ENCODE data around the gene SLC34A2.

DNA sequence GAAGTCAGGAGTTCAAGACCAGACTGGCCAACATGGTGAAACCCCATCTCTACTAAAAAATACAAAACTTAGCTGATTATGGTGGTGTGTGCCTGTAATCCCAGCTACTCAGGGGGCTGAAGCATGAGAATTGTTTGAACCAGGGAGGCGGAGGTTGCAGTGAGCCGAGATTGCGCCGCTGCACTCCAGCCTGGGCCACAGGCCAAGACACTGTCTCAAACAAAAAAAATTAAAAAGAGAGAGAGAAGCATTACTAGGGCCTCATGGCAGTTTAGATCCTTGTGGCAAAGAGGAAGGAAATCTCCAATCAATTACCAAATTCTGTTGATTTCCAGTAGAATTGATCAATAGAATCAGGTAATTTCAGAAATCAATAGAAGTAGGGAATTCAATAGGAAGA, 16.8 kb upstream of the SLC34A2 start:
- TF ChIP-seq, protein P1, sequence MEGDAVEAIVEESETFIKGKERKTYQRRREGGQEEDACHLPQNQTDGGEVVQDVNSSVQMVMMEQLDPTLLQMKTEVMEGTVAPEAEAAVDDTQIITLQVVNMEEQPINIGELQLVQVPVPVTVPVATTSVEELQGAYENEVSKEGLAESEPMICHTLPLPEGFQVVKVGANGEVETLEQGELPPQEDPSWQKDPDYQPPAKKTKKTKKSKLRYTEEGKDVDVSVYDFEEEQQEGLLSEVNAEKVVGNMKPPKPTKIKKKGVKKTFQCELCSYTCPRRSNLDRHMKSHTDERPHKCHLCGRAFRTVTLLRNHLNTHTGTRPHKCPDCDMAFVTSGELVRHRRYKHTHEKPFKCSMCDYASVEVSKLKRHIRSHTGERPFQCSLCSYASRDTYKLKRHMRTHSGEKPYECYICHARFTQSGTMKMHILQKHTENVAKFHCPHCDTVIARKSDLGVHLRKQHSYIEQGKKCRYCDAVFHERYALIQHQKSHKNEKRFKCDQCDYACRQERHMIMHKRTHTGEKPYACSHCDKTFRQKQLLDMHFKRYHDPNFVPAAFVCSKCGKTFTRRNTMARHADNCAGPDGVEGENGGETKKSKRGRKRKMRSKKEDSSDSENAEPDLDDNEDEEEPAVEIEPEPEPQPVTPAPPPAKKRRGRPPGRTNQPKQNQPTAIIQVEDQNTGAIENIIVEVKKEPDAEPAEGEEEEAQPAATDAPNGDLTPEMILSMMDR (IDR thresholded peaks at IDR 0.05; ENCODE audit: low read depth, low read length), result no peak
- no peak for TF ChIP-seq EZH2phosphoT487 (IDR thresholded peaks at IDR 0.05; ENCODE audit: low read depth)

Measured in OCI-LY3 (cell line).